ENCODE measurements around the gene SLC44A2. TPM values are rescaled to one million over a fixed set of nuclear protein-coding genes. Genes with fewer than 3 reads are reported as not detected.

Gene SLC44A2
- total and polyA plus RNA-seq, 2 of the 13 experiments (the other 11 are each of a cell fraction or from before 2014, with no cell fraction given), result 2.4 to 5.6 TPM

GRCh38 chr19:10683582-10683981, 58.2 kb downstream of the SLC44A2 start:
- CTCF ChIA-PET (ENCODE audit: low intra/inter-chr PET ratio, low total read pairs), result no interaction called here
- POLR2A ChIA-PET, result no interaction called here
- TF ChIP-seq HHEX (CRISPR knock-in tag; IDR thresholded peaks at IDR 0.05) (no peak), CSRNP1 (CRISPR knock-in tag; IDR thresholded peaks at IDR 0.05) (no peak), ZNF629 (CRISPR knock-in tag; conservative IDR thresholded peaks at IDR 0.05) (no peak), PTBP1 (IDR thresholded peaks at IDR 0.05; ENCODE audit: low read depth, low read length, poor library complexity, severe bottlenecking) (no peak), IKZF4 (CRISPR knock-in tag; IDR thresholded peaks at IDR 0.05; ENCODE audit: borderline replicate concordance, low read depth, not compliant biosample characterization) (no peak), NCOA5 (CRISPR knock-in tag; IDR thresholded peaks at IDR 0.05) (no peak), ZNF484 (CRISPR knock-in tag; IDR thresholded peaks at IDR 0.05; ENCODE audit: borderline replicate concordance, low read depth) (no peak), ZNF790 (CRISPR knock-in tag; IDR thresholded peaks at IDR 0.05; ENCODE audit: borderline replicate concordance) (no peak), SPEN (CRISPR knock-in tag; IDR thresholded peaks at IDR 0.05; ENCODE audit: low read depth) (no peak), NR2F2 (IDR thresholded peaks at IDR 0.05; ENCODE audit: borderline replicate concordance, low read depth) (no peak), ZNF749 (CRISPR knock-in tag; IDR thresholded peaks at IDR 0.05; ENCODE audit: borderline replicate concordance) (no peak), KDM1A (CRISPR knock-in tag; IDR thresholded peaks at IDR 0.05) (no peak), TRAFD1 (CRISPR knock-in tag; IDR thresholded peaks at IDR 0.05; ENCODE audit: borderline replicate concordance) (no peak), ZNF512 (CRISPR knock-in tag; IDR thresholded peaks at IDR 0.05) (no peak), ZBED4 (CRISPR knock-in tag; IDR thresholded peaks at IDR 0.05; ENCODE audit: borderline replicate concordance) (no peak), POGZ (CRISPR knock-in tag; IDR thresholded peaks at IDR 0.05) (no peak), AGO2 (optimal IDR thresholded peaks at IDR 0.05; ENCODE audit: low read depth, low read length) (peak; percentile 79)

More at GRCh38 chr19:10683582-10683981, 58.2 kb downstream of the SLC44A2 start:
- Histone ChIP-seq H3K4me2 (ENCODE audit: low read depth, low read length) (no peak overlapping the region), H4K20me1 (ENCODE audit: insufficient read depth, low read length) (peaks cover 4% of the 10 kb centered on the region; the same call in 1 of the 2 replicates), H3K4me3 (replicated peaks in 1 of 3; ENCODE audit: insufficient read depth in 1 of 3, low read depth in 2 of 3, low read length in 3 of 3) (no peak overlapping the region), H3K9me3 (ENCODE audit: low read length) (no peaks in the 10 kb centered on the region), H3K36me3 (replicated peaks in 1 of 2; ENCODE audit: control insufficient read depth in 1 of 2, insufficient read depth in 2 of 2, low read length in 2 of 2) (peaks cover 58 to 97% of the 10 kb centered on the region in 2 experiments), H3K27ac (ENCODE audit: extremely low read length, insufficient read depth, low read length) (no peak overlapping the region), H3K4me1 (ENCODE audit: insufficient read depth, low read length) (no peaks in the 10 kb centered on the region), H3K9ac (ENCODE audit: insufficient read depth, low read depth, low read length) (no peak overlapping the region), H3K27me3 (ENCODE audit: control insufficient read depth in 1 of 2, insufficient read depth in 2 of 2, low read length in 2 of 2) (no peaks in the 10 kb centered on the region; a peak in 1 of 5 replicates), H2AFZ (ENCODE audit: low read length) (no peak overlapping the region), H3K79me2 (ENCODE audit: insufficient read depth, low read length) (peaks cover 3% of the 10 kb centered on the region)
- no peak for DNase-seq (ENCODE audit: low spot score)
- intact Hi-C loops (cut with micrococcal nuclease; ENCODE audit: unreplicated experiment), result no loop called here
- in situ Hi-C loops (cut with HindIII; ENCODE audit: extremely low pct_ligation_motif_present, low pct_unique_long_range_greater_than_20kb), result no loop called here
- no TSS peak for BruUV-seq (replicated peaks)
- FAIRE-seq, result no peak
- 95% methylated on average over 19 of the region's 21 CpGs for WGBS (ENCODE audit: low lambda C conversion rate)
- ATAC-seq, result no peak

All from HepG2 (cell line).